Measurements from ENCODE around the gene FYB1.

The FYB1 gene

DNA sequence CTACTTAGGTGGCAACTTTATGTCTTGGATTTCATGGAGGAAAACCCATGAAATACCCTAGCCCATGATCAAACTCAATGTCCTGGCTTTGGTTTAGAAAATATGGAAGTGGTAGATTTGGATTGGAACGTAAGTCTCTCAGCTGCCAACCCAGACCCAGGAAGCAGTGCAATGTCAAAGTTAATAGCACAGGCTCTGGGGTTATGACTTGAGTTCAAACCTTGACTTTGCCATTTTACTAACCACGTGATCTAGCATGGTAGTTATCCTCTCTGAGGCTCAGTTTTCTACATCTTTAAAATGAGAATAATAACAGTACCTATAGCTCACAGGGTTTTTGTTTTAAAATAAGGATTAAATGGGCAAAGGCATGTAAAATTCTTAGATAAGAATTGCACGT lies 13.8 kb downstream of the FYB1 start:
- no peak for DNase-seq (ENCODE audit: low read depth)
- TF ChIP-seq, protein P1, sequence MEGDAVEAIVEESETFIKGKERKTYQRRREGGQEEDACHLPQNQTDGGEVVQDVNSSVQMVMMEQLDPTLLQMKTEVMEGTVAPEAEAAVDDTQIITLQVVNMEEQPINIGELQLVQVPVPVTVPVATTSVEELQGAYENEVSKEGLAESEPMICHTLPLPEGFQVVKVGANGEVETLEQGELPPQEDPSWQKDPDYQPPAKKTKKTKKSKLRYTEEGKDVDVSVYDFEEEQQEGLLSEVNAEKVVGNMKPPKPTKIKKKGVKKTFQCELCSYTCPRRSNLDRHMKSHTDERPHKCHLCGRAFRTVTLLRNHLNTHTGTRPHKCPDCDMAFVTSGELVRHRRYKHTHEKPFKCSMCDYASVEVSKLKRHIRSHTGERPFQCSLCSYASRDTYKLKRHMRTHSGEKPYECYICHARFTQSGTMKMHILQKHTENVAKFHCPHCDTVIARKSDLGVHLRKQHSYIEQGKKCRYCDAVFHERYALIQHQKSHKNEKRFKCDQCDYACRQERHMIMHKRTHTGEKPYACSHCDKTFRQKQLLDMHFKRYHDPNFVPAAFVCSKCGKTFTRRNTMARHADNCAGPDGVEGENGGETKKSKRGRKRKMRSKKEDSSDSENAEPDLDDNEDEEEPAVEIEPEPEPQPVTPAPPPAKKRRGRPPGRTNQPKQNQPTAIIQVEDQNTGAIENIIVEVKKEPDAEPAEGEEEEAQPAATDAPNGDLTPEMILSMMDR (IDR thresholded peaks at IDR 0.05; ENCODE audit: control insufficient read depth, extremely low read depth, insufficient read depth) = no peak
- H3K4me3 ChIP-seq (ENCODE audit: low read depth, low read length) = no peak overlapping the region

GRCh38 chr5:39203951-39204350 lies 15.4 kb downstream of the FYB1 start:
- TF ChIP-seq, protein P1 (IDR thresholded peaks at IDR 0.05; ENCODE audit: control insufficient read depth, extremely low read depth, insufficient read depth) = no peak
- DNase-seq (ENCODE audit: low read depth) = no peak
- no peak overlapping the region for H3K4me3 ChIP-seq (ENCODE audit: low read depth, low read length)

DNA sequence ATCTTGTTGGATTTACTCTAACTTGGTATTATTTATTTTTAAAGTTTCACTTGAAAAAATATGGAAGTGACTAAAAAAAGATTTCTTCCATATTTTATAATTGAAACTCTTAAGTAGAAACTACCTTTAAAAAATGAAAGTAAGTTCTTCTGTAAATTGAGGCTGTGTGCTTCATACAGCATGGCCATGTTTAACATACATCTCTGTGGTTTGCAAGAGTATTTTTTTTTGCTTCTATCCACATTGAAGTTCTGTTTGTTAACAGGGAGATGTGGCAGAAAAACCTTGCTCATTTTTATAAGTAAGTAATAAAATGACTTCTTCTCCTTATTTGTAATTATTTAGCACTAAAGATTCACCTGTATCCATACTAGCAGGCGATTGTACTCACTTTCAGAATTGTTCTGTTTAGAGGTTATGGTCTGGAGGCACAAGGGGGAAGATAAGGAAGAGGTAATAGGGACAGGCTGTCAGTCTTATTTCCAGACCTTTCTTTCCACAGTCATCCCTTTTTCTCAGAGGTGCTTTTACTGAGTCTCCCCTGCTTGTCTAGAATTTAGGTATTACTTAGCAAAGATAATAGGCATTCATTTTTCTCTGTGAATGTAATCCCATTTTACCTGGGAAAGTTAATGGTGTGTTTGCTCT lies 16.0 kb downstream of the FYB1 start:
- TF ChIP-seq, protein P1 (IDR thresholded peaks at IDR 0.05; ENCODE audit: control insufficient read depth, extremely low read depth, insufficient read depth) = no peak
- DNase-seq (ENCODE audit: low read depth) = no peak
- no peak overlapping the region for H3K4me3 ChIP-seq (ENCODE audit: low read depth, low read length)

GRCh38 chr5:39202597-39203274 lies 16.6 kb downstream of the FYB1 start:
- H3K4me3 ChIP-seq (ENCODE audit: low read depth, low read length) = no peak overlapping the region
- no peak for DNase-seq (ENCODE audit: low read depth)
- TF ChIP-seq, protein P1 (IDR thresholded peaks at IDR 0.05; ENCODE audit: control insufficient read depth, extremely low read depth, insufficient read depth) = no peak

- TF ChIP-seq, protein P1 (IDR thresholded peaks at IDR 0.05; ENCODE audit: control insufficient read depth, extremely low read depth, insufficient read depth) = no peak
- no peak overlapping the region for H3K4me3 ChIP-seq (ENCODE audit: low read depth, low read length)
- no peak for DNase-seq (ENCODE audit: low read depth)
Observed at GRCh38 chr5:39201781-39202596, 17.4 kb downstream of the FYB1 start.

DNA sequence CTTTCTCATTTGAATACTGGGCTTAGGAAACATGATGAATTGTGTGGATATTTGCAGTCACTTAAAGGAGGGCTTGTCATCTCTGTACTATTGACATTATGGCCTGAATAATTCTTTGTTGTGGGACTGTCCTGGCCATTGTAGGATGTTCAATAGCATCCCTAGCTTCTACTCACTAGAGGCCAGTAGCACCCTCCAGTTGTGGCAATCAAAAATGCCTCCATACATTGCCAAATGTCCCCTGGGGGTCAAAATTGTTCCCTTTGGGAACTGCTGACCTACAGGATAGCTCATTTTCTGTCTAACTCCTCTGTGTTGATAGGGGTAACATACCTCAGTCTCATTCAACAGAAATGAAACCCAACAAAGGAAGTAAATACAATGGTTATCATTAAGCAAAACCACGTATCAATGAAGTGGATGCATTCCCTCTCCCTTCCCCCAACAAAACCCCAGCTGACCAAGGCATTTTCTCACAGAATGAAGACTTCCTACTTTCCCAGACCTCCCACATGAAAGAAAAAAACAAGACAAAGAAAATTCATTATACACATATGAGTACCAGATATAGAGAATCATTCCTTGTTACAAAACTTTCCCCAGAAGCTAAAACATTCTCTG lies 18.1 kb downstream of the FYB1 start:
- no peak overlapping the region for H3K4me3 ChIP-seq (ENCODE audit: low read depth, low read length)
- TF ChIP-seq, protein P1 (IDR thresholded peaks at IDR 0.05; ENCODE audit: control insufficient read depth, extremely low read depth, insufficient read depth) = no peak
- DNase-seq (ENCODE audit: low read depth) = no peak
